ENCODE measurements around the gene ANO2.
"Not testable (repeated sequence)": the region's sequence is repeated elsewhere in the genome, so short reads cannot be mapped to it uniquely, and the experiment has no call there.

The ANO2 gene

GRCh38 chr12:5660238-5660637, 284.8 kb downstream of the ANO2 start:
- intact Hi-C loops (cut with DNase I): no loop called here
- DNase-seq: no peak

DNA sequence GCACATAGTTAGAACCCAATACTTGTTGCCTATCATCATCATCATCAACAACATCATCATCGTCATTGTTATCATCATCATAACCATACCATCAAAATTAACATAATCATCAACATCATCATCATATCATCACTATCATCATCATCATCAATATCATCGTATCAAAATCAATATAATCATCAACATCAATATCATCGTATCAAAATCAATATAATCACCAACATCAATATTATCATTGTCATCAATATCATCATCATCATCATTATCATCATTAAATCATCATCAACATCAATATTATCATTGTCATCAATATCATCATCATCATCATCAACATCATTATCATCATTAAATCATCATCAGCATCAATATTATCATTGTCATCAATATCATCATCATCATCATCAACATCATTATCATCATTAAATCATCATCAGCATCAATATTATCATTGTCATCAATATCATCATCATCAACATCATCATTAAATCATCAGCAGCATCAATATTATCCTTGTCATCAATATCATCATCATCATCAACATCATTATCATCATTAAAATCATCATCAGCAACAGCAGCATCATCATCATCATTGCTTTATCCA, 286.6 kb downstream of the ANO2 start:
- intact Hi-C loops (cut with DNase I); DNase-seq: not testable (repeated sequence)

GRCh38 chr12:5656836-5657235, 288.2 kb downstream of the ANO2 start:
- no peak for DNase-seq
- intact Hi-C loops (cut with DNase I): no loop called here

- no peak for DNase-seq
- intact Hi-C loops (cut with DNase I): no loop called here
Measured at GRCh38 chr12:5655120-5655519, 289.9 kb downstream of the ANO2 start.

GRCh38 chr12:5654019-5654418, 291.0 kb downstream of the ANO2 start:
- DNase-seq: no peak
- intact Hi-C loops (cut with DNase I): no loop called here

DNA sequence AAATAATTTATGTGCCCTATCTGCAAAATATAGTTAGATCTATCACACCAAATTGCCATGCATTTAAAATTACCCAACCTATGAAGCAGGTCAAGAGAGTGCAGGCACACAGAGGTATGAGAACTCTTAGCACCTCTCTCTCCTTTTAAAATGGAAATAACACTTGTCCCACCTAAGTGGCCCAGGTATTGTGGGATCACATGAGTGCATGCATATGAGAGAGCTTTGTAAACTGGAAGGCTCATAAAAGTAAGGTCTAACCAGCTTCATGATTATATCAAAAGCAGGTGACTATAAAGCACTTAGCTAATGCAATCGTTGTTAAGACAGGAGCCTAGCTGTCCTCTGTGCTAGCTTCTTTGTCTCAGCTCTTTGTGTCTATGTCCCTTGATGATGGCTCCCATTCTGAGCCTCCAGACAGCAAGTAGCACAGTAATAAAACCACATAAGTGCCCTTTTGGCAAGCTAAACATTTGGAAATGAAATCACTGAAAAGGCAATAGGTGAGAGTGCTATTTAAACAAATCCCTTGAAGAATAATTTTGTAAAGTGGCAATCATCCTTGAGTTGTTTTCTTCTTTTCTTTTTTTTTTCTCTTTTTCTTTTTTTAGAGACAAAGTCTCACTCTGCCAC, 294.1 kb downstream of the ANO2 start:
- intact Hi-C loops (cut with DNase I): no loop called here
- no peak for DNase-seq

DNA sequence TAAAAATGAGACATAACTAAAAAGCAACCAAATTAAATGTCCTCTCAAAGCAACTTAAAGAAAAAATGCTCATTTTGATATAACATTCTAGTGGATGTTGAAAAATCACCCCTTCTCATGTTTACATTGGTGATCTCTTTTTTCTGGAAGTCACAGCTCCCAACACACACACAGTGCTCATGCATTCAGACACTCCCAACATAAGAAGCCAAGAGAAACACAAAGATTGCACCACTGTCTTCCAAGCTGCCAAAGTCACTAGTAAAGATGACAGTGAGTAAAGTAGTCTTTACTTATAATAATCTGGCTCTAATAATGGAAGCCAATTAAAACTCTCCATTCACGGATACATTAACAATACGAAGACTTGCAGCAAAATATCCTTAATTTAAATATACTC, 294.8 kb downstream of the ANO2 start:
- no peak for DNase-seq
- intact Hi-C loops (cut with DNase I): no loop called here

DNA sequence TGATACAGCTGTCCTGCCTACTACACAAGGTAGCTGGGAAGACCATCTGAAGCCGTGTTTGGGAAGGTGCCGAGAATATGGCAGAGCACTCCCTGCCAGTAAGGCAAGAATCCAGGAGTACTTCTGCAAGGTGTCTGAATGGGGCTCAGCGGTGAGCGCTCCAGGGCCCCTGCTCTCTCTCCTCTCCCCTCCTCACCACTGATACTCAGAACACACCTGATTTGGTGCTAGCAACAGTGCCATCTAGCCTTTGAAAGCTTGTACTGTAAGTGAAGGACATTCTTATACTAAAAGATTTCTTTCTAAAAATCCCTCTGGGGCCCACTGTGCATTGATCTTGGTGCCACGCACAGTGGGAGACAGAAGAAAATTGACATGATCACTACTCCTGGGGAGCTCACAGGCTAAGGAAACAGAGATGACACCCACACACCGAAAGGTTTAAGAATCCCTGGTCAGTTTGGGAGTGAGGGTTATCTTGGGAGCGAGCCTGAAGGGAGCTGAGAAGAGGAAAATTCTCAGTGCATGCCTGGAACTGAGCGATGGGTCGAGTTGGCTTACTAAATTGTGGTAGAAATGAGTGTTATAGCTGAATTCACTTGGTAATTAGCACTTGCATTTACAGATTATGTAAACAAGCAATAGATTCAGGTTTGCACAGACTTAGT, 296.2 kb downstream of the ANO2 start:
- peak in 12 of 42 donors; percentile 3 to 46 (median 20) for DNase-seq
- intact Hi-C loops (cut with DNase I): no loop called here

GRCh38 chr12:5643266-5643665, 301.8 kb downstream of the ANO2 start:
- intact Hi-C loops (cut with DNase I): no loop called here
- no peak for DNase-seq

DNA sequence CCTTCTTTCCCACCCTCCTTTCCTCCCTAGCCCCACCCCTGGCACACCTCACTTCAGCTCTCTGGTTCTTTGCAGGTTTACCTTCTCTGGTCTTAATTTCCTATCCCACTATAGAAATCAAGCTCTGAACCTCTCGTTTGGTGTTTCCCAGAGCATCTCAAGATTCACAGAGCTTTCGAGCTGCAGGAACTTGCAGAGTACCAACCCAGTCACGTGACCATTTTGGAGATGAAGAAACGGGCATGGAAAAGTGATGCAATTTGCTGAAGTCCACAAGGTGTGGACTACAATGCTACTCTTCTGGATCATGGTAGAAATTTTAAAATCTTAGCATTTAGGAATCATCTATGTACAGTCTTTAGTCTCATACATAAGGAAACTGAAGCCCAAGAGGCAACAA, 307.4 kb downstream of the ANO2 start:
- intact Hi-C loops (cut with DNase I): no loop called here
- DNase-seq: no peak

GRCh38 chr12:5636907-5637306, 308.2 kb downstream of the ANO2 start:
- intact Hi-C loops (cut with DNase I): no loop called here
- no peak for DNase-seq

GRCh38 chr12:5633106-5633505, 312.0 kb downstream of the ANO2 start:
- no peak for DNase-seq
- intact Hi-C loops (cut with DNase I): no loop called here

DNA sequence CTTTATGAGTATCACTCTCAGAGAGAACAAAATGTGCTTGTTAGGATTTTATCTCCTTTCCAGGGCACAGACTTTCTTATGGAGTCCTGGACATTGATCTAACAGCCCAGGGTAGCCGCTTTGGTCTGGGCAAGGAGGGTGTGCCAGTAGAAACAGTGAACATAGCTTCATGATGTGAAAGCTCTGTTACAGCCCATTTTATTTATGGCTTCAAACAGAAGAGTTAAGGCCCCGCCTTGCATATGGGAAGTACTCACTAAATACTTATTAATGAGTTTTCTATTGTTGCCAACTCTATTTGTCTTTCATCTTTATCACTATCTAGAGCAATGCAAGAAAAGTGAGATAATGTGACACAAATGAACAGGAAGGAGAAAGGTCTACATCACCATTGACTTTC, 312.6 kb downstream of the ANO2 start:
- intact Hi-C loops (cut with DNase I): no loop called here

DNA sequence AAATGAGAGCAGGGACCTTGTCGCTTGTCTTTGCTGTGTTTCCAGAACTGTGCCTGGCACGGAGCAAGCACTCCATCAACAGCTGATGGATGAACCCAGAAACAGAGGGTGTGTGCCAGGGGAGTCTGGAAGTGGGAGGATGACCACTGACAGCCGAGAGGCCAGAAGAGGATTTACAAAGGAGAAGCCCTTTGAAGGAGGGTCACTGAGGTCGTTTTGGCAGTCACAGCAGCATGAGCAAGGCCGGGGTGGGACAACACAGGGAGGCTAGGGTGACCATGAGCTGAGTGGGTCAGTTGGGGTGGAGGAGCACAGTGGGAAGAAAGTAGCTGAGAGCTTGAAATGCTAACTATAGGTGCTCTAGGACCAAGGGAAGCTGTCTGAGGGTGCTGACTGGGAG, 313.6 kb downstream of the ANO2 start:
- intact Hi-C loops (cut with DNase I): no loop called here
- no peak for DNase-seq

More for the DNA sequence above, 312.6 kb downstream of the ANO2 start:
- no peak for DNase-seq

DNA sequence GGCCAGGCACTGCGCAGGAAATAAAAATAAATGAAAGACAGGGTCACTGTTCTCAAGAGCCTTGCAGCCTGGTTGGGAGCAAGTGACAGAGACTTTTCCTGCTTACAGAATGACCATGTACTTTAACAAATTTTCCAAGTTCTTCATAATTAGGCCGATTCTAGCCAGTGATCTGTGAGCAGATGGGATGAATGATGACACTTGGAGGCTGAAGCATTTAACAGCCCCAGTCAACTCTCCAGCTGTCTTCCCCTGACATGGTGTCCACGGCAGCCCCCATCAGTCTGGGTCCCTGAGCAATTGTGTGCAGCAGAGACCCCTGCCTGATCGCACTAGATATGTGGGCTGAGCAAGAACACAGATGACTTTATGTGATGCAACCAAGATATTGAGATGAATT, 314.3 kb downstream of the ANO2 start:
- intact Hi-C loops (cut with DNase I): no loop called here
- no peak for DNase-seq

- intact Hi-C loops (cut with DNase I): no loop called here
- DNase-seq: no peak
Measured at GRCh38 chr12:5628501-5628900, 316.6 kb downstream of the ANO2 start.

DNA sequence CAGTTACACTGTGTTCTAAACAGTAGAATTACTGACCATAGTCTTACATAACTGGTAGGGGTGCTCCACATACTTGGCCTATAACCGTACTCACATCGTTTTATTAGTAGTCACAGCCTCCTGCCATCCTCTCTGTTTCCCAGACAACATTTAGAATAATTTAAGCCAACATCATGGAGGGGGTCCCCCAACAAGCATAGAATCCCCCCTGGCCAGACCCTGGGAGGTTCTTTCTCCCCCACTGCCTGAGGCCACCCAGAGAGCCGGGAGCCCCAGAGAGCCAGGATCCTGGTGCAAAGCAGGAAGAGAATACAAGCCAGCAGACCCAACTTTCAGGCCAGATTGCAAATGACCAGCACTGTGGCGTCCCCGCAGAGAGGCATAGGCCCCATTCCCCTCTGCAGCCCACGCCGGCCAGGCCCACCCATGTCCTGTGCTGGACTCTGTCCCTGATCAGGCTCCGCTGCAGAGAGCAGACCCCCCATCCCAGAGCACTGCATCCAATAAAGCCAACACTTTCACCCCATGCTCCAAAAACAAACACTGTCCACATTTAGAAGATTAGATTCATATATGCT, 317.9 kb downstream of the ANO2 start:
- intact Hi-C loops (cut with DNase I): no loop called here
- no peak for DNase-seq

DNA sequence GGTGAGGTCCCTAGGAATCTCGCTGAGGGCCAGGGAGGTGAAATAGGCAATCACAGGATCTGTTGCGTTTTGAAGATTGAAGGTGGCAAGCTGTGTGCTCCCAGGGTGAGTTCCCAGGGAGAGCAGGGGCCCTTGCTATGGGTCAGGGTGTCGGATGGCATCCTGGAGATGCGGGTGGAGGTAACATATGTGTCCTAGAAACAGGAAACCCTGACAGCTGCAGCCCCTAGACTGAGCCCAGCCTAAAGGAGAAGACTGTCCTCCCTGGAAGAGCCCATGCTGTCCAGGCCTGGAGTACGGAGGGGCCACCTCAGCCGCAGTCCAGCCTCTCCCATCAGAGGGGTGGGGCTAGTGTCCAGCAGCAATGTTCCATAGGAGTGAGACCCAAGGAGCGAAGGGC, 318.9 kb downstream of the ANO2 start:
- no peak for DNase-seq
- intact Hi-C loops (cut with DNase I): no loop called here

DNA sequence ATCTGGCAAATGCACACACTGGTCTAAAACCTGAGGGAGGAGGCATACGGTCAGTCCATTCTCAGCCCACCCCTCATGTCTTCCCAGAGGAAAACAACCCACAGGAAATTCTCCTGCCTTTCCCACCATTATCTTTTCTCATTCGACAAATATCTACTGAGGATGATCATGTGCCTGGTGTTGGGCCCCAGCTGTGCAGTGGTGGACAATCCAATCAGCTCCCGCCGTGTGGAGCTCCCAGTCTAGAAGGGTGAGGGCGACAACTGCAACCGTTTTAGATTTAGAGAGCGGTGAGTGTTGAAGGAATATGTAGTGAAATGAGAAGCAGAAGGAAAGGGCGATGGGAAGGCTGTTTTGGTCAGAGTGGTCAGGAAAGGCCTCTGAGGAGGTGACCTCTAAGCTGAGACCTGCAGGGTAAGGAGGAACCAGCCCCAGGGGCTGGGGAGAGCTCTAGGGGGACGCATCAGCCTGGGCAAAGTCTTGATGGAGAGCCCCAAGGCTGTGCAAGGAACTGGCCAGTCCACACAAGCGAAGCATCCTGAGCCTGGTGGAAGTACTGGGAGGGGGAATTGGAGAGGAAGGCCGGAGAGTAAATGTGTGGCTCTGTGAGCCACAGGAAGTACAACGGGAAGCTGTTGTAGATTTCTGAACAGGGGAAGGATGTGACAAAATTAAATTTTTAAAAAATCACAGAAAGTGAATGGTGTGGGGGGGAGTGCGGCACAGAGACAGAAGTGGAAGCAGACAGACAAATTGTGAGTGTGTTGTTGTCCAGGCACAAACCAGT, 320.4 kb downstream of the ANO2 start:
- no peak for DNase-seq
- intact Hi-C loops (cut with DNase I): no loop called here

GRCh38 chr12:5623411-5623810, 321.6 kb downstream of the ANO2 start:
- intact Hi-C loops (cut with DNase I): no loop called here
- DNase-seq: no peak
